AG04450 (cell line): ENCODE results near the gene SLC17A9. TPM values are rescaled to one million over a fixed set of nuclear protein-coding genes. Genes with fewer than 3 reads are reported as not detected.

Experiments used
- CTCF ChIA-PET: fragments of 300-600, 350-600 bp; formaldehyde crosslinking; extraction: SDS; loops from one replicate; lab custom pipeline; 2022; ENCODE audit warnings: antibody characterized with exemption, inconsistent platforms; lab: Charles Lee
- POLR2A ChIA-PET: fragments of 350-600 bp; formaldehyde crosslinking; extraction: SDS; loops from one replicate; lab custom pipeline; 2021; ENCODE audit warnings: antibody characterized with exemption, inconsistent platforms; lab: Yijun Ruan, JAX
- DNase-seq: peaks from one replicate; pipeline ENCODE4 v3.0.0-alpha.2; 2011; ENCODE audit warnings: low read depth, low spot score
- H3K27ac ChIP-seq: one replicate; pipeline ENCODE4 v1.5.1; 2012; ENCODE audit warnings: low read depth, low read length, control low read depth
- H3K27me3 ChIP-seq: one replicate; pipeline ENCODE4 v1.6.0; 2012; ENCODE audit warnings: low read length; ENCODE audit not compliant: control insufficient read depth, insufficient read depth
- H3K4me3 ChIP-seq: 2 replicates; pipeline ENCODE4 v1.5.1; 2011; ENCODE audit warnings: mild to moderate bottlenecking, low read depth, low read length, control low read depth
- H3K9me3 ChIP-seq: 2 replicates; pipeline ENCODE4 v1.5.1; 2012; ENCODE audit warnings: low read length; ENCODE audit not compliant: control insufficient read depth, insufficient read depth
- polyA plus RNA-seq: library from polyadenylated mRNA; depleted of rRNA; stranded (reverse); fragments of >200 nt; gene quantifications from 2 replicates; pipeline ENCODE4 v1.2.3, GENCODE V29; 2011
- TF ChIP-seq, protein P1 (sequence below): IDR thresholded peaks from 2 replicates; pipeline ENCODE4 v1.5.1; 2011; ENCODE audit warnings: low read depth, low read length, control low read depth, inconsistent platforms

SLC17A9 gene
- polyA plus RNA-seq, 1 experiment, result 2.2 TPM

DNA sequence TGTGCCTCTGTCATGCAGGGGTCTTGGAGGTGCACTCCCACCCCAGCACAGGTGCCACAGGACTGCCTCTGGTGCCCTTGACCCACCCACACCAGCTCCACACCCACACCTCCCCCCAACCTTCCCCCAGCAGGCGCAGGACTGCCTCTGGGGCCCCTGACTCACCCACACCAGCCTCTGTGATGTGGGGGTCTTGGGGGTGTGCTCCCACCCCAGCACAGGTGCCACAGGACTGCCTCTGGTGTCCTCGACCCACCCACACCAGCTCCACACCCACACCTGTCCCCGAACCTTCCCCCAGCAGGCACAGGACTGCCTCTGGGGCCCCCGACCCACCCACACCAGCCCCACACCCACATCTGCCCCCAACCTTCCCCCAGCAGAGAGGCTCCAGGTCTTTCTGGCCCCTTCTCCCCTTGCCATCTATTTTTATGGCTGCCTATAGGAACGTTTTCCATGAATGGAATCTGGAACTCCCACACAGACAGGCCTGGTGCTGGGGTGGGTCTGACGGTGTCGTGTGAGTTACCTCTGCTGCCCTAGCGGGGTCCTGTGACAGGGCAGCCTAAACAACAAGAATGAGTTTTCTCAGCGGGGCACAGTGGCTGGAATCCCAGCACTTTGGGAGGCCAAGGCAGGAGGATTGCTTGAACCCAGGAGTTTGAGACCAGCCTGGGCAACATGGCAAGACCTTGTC, 23.5 kb downstream of the SLC17A9 start:
- ChIA-PET POLR2A (no interaction called here), CTCF (interaction anchor here (0.7 kb wide), 1 partner anchor 118 kb away, joined by 3 read pairs; no protein-coding TSS in a partner anchor)
- H3K27me3 ChIP-seq, result peaks cover 71% of the 10 kb centered on the region
- TF ChIP-seq, protein P1, sequence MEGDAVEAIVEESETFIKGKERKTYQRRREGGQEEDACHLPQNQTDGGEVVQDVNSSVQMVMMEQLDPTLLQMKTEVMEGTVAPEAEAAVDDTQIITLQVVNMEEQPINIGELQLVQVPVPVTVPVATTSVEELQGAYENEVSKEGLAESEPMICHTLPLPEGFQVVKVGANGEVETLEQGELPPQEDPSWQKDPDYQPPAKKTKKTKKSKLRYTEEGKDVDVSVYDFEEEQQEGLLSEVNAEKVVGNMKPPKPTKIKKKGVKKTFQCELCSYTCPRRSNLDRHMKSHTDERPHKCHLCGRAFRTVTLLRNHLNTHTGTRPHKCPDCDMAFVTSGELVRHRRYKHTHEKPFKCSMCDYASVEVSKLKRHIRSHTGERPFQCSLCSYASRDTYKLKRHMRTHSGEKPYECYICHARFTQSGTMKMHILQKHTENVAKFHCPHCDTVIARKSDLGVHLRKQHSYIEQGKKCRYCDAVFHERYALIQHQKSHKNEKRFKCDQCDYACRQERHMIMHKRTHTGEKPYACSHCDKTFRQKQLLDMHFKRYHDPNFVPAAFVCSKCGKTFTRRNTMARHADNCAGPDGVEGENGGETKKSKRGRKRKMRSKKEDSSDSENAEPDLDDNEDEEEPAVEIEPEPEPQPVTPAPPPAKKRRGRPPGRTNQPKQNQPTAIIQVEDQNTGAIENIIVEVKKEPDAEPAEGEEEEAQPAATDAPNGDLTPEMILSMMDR, result no peak
- no peak overlapping the region for H3K27ac ChIP-seq
- no peak overlapping the region for H3K4me3 ChIP-seq
- no peaks in the 10 kb centered on the region; the same call in 1 of the 2 replicates for H3K9me3 ChIP-seq
- DNase-seq, result no peak

GRCh38 chr20:62976886-62977285, 24.4 kb downstream of the SLC17A9 start:
- no peak for DNase-seq
- peaks cover 68% of the 10 kb centered on the region for H3K27me3 ChIP-seq
- TF ChIP-seq, protein P1, result no peak
- no peaks in the 10 kb centered on the region; the same call in 1 of the 2 replicates for H3K9me3 ChIP-seq
- no peak overlapping the region for H3K4me3 ChIP-seq
- no peak overlapping the region for H3K27ac ChIP-seq
- POLR2A ChIA-PET, result no interaction called here
- CTCF ChIA-PET, result no interaction called here

DNA sequence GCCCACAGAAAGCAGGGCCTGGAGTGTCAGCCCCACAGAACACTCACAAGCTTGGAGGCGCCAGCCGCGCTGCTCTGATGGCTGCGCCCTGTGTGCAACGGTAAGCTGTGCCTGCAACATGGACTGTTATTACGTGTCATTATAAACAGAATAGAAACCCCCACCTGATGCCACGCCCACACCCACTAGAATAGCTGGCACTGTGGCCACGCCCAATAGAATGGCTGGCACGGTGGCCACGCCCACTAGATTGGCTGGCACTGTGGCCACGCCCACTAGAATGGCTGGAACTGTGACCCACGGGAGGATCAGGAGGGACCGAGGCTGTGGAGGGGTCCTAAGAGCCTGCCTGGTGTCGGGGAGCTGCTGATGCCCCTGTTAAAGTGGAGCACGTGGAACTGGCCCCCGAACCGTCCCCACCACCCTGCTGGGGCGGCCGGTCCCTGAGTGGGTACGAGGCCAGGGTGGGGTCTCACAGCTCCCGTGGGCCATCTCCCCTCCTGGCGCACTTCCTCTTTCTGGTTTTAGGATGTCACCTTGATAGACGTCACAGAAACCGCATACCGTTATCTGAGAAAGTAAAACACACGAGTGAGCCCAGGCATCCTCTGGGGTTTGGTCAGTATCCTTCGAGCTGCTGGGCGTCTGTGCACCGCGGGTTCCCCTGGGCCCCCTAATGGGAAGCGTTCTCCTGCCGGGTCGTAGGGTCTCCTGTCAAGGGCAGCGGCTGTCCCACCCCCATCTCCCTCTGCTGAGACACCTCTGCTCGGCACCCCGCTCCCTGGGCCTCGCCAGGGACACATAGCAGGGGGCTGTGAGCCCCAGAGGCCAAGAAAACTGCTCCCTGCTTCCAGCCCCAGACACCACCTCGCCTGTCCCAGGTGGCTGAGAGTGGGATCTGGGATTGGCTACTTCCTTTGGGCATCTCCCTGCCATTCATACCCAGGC, 25.4 kb downstream of the SLC17A9 start:
- ChIA-PET POLR2A (no interaction called here), CTCF (interaction anchor here (1.3 kb wide), 1 partner anchor 31 kb away, joined by 4 read pairs; no protein-coding TSS in a partner anchor)
- H3K27me3 ChIP-seq, result peaks cover 68% of the 10 kb centered on the region

GRCh38 chr20:62978561-62978943, 26.0 kb downstream of the SLC17A9 start:
- H3K9me3 ChIP-seq, result no peaks in the 10 kb centered on the region; the same call in 1 of the 2 replicates
- TF ChIP-seq, protein P1, result no peak
- no peak overlapping the region for H3K4me3 ChIP-seq
- H3K27ac ChIP-seq, result no peak overlapping the region
- ChIA-PET CTCF (interaction anchor here (1.1 to 1.3 kb wide), 2 partner anchors 30 to 79 kb away, joined by 3 to 4 read pairs; no protein-coding TSS in a partner anchor), POLR2A (no interaction called here)
- H3K27me3 ChIP-seq, result peaks cover 61% of the 10 kb centered on the region
- no peak for DNase-seq

More for the DNA sequence above, 25.4 kb downstream of the SLC17A9 start:
- no peak for DNase-seq
- Histone ChIP-seq H3K27ac (no peak overlapping the region), H3K9me3 (no peaks in the 10 kb centered on the region; the same call in 1 of the 2 replicates), H3K4me3 (no peak overlapping the region)
- TF ChIP-seq, protein P1, result no peak
